Stimulated activated CD4-positive, alpha-beta T cell treated with anti-CD3 and anti-CD28 coated beads, TNF-alpha, amount 100 ng/mL, for 24 hours (primary cell): ENCODE results near the gene ANKUB1.

Experiments used
- DNase-seq, 3 experiments: peaks; one replicate each; pipeline ENCODE4 v3.0.0-alpha.2; 2020; ENCODE audit warnings: low read depth in 3 of 3

The ANKUB1 gene

GRCh38 chr3:149763565-149764195 is 28.7 kb downstream of the ANKUB1 start:
- DNase-seq, result no peak

- no peak for DNase-seq
These were observed 38.6 kb downstream of the ANKUB1 start for GRCh38 chr3:149753717-149754116.

GRCh38 chr3:149752788-149753136 is 39.6 kb downstream of the ANKUB1 start:
- DNase-seq, result no peak

GRCh38 chr3:149752051-149752787 is 40.1 kb downstream of the ANKUB1 start, which contains the start of gene COMMD2:
COMMD2 (minus strand) TSS chr3:149752489; CDS start chr3:149752444, 45 bp downstream.
- DNase-seq, result peak; percentile 63 to 75 (median 66)

GRCh38 chr3:149751551-149751950 is 40.8 kb downstream of the ANKUB1 start:
- DNase-seq, result no peak

- no peak for DNase-seq
These were observed 47.7 kb downstream of the ANKUB1 start for GRCh38 chr3:149744606-149745005.

- DNase-seq, result no peak
These were observed 48.2 kb downstream of the ANKUB1 start for GRCh38 chr3:149744151-149744550.

GRCh38 chr3:149739396-149739795 is 53.0 kb downstream of the ANKUB1 start:
- no peak for DNase-seq

GRCh38 chr3:149738876-149739275 is 53.5 kb downstream of the ANKUB1 start:
- no peak for DNase-seq

- no peak for DNase-seq
These were observed 55.5 kb downstream of the ANKUB1 start for GRCh38 chr3:149736953-149737205.

- DNase-seq, result no peak
These were observed 56.0 kb downstream of the ANKUB1 start for GRCh38 chr3:149736175-149736952.

GRCh38 chr3:149732234-149732633 is 60.1 kb downstream of the ANKUB1 start:
- no peak for DNase-seq

- no peak for DNase-seq
These were observed 64.7 kb downstream of the ANKUB1 start for GRCh38 chr3:149727656-149728055.

- no peak for DNase-seq
These were observed 65.5 kb downstream of the ANKUB1 start for GRCh38 chr3:149726716-149727407.

- no peak for DNase-seq
These were observed 68.6 kb downstream of the ANKUB1 start for GRCh38 chr3:149723781-149724180.

GRCh38 chr3:149720918-149721317 is 71.4 kb downstream of the ANKUB1 start:
- DNase-seq, result no peak

GRCh38 chr3:149717391-149718056 is 74.8 kb downstream of the ANKUB1 start:
- DNase-seq, result no peak

GRCh38 chr3:149716984-149717383 is 75.4 kb downstream of the ANKUB1 start:
- DNase-seq, result no peak

- DNase-seq, result no peak
These were observed 77.1 kb downstream of the ANKUB1 start for GRCh38 chr3:149715247-149715646.

- no peak for DNase-seq
These were observed 78.4 kb downstream of the ANKUB1 start for GRCh38 chr3:149713730-149714654.
